ENCODE data around the gene SAC3D1.
A peak's percentile ranks its signal among the peaks of the same experiment; 100 is the strongest.

SAC3D1 gene

DNA sequence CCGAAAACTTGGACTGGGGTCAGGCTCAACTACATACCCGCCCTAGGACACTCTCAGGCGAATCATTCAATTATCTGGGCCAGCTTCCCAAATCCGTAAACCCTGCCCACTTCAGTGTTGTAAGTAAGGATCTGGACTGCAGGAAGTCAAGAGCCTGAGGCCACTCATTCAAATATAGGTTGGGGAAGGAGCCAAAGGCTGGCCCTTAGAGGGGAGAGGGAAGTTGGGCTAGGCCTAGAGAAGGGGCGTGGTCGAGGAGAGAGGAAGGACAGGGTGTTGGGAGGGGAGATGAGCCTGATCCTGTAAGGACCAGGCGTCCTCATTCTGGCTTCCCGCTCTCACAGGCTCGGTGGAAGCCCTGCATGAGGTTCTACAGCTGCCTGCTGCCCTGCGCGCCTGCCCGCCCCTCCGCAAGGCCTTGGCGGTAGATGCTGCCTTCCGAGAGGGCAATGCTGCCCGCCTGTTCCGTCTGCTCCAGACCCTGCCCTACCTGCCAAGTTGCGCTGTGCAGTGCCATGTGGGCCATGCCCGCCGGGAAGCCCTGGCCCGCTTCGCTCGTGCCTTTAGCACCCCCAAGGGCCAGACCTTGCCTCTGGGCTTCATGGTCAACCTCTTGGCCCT lies 3.0 kb downstream of the SAC3D1 start:
- Mint-ChIP-seq H3K4me3 (no peak overlapping the region), H3K4me1 (ENCODE audit: low read depth) (peaks cover 33% of the 10 kb centered on the region), H3K9me3 (ENCODE audit: low read depth) (no peaks in the 10 kb centered on the region), H3K27me3 (no peaks in the 10 kb centered on the region), H3K27ac (no peak overlapping the region), H3K36me3 (peaks cover 3% of the 10 kb centered on the region)

DNA sequence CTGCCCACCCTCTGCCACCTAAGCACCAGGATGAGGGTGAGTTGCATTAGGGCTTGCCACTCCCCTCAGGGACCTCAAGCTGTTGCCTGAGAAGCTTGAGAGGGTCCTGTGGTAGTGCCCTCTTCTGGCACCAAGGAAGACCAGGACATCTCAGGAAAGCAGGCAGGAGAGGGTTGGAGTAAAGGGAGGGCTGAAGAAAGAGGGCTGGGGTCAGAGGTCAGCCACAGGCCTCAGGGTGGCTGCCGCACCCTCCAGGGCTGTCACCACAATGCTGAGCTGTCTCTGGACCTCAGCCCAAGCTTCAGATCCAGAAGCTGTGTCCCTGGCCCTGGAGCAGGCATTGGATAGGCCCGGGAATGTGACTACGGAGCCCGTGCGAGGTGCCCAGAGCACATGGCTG lies 4.1 kb downstream of the SAC3D1 start:
- no peak overlapping the region for H3K4me3 Mint-ChIP-seq
- H3K27ac Mint-ChIP-seq, result no peak overlapping the region
- peaks cover 33% of the 10 kb centered on the region for H3K4me1 Mint-ChIP-seq (ENCODE audit: low read depth)
- no peaks in the 10 kb centered on the region for H3K27me3 Mint-ChIP-seq
- peaks cover 3% of the 10 kb centered on the region for H3K36me3 Mint-ChIP-seq
- H3K9me3 Mint-ChIP-seq (ENCODE audit: low read depth), result no peaks in the 10 kb centered on the region

DNA sequence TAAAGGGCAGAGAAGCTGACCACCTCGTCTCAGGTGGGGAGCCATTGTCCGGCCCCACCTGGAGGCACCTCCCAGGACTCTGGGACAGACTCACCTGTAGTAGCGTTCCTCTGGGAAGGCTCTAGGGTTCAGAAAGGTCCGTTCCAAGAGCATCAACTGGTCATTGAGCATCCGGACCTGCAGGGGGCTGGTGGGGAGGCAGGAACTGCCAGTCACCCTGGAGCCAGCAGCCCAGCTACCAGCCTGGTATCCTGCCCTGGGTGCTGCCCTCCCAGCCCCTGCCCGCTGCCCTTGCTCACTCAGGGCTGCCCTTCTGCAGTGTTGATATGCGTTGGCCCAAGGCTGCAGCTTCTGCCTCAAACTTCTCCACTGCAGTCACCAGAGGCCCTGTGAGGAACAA lies 4.7 kb downstream of the SAC3D1 start:
- H3K27ac Mint-ChIP-seq, result no peak overlapping the region
- no peaks in the 10 kb centered on the region for H3K9me3 Mint-ChIP-seq (ENCODE audit: low read depth)
- H3K27me3 Mint-ChIP-seq, result no peaks in the 10 kb centered on the region
- H3K4me1 Mint-ChIP-seq (ENCODE audit: low read depth), result peaks cover 30% of the 10 kb centered on the region
- no peak overlapping the region for H3K4me3 Mint-ChIP-seq
- H3K36me3 Mint-ChIP-seq, result peaks cover 3% of the 10 kb centered on the region

DNA sequence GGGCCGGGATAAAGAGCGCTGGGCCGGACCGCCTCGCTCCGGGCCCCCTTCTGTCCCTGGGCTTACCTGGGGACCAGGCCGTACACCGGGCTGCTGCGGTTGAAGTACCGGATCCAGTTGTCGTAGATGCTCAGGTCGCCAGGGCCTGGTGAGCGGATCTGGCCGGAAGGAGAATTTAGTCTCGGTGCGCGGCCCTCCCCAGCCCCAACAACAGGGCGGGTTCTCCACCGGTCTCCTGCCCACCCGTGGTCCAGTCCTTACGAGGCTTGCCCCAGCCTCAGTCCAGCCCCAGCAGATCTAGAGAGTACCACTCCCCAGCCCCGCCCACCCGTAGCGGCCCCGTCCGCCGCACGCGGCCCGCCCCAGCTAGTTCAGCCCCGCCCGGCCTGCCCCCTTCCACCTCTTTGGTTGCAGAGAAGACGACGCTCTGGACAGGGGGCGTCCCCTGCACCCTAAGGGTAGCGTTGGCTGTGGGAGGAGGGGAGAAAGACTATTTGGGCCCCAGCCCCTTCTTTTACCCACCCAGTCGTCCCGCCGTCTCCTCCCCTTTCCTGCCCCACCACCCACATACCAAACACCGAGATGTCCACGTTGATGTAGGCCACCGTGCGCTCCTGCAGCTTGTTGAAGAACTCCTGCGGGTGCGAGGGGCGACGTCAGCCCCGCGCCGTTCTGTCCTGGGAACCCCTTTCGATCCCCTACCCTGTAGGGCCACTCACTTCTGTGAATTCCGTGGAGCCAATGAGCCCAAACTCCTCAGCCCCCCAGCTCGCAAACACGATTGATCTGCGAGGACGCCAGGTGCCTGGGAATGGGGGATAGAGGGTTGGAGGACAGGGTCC lies 6.8 kb downstream of the SAC3D1 start:
- no peaks in the 10 kb centered on the region for H3K27me3 Mint-ChIP-seq

DNA sequence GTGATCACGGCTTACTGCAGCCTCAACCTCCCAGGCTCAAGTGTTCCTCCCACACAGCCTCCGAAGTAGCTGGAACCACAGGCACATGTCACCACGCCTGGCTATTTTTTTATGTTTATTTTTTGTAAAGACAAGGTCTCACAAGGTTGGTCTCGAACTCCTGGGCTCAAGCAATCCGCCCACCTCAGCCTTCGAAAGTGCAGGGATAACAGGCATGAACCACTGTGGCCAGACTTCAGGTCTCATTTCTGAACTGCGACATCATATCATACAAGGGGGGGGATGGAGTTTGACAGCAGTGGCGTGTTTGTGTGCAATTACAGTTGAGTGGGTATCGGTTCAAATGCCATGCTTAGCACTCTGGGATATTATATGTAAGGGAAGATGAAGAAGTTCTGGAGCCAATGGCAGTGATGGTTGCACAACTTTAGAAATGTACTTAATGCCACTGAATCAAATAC lies 10.4 kb downstream of the SAC3D1 start:
- Mint-ChIP-seq H3K27ac (no peak overlapping the region), H3K4me3 (no peak overlapping the region), H3K9me3 (ENCODE audit: low read depth) (no peaks in the 10 kb centered on the region), H3K27me3 (no peaks in the 10 kb centered on the region), H3K4me1 (ENCODE audit: low read depth) (peaks cover 32% of the 10 kb centered on the region), H3K36me3 (no peaks in the 10 kb centered on the region)

More for the DNA sequence above, 6.8 kb downstream of the SAC3D1 start:
- Mint-ChIP-seq H3K9me3 (ENCODE audit: low read depth) (no peaks in the 10 kb centered on the region), H3K27ac (peak overlapping the region; percentile 91), H3K36me3 (peaks cover 3% of the 10 kb centered on the region), H3K4me3 (peak overlapping the region; percentile 87), H3K4me1 (ENCODE audit: low read depth) (peaks cover 22% of the 10 kb centered on the region)

DNA sequence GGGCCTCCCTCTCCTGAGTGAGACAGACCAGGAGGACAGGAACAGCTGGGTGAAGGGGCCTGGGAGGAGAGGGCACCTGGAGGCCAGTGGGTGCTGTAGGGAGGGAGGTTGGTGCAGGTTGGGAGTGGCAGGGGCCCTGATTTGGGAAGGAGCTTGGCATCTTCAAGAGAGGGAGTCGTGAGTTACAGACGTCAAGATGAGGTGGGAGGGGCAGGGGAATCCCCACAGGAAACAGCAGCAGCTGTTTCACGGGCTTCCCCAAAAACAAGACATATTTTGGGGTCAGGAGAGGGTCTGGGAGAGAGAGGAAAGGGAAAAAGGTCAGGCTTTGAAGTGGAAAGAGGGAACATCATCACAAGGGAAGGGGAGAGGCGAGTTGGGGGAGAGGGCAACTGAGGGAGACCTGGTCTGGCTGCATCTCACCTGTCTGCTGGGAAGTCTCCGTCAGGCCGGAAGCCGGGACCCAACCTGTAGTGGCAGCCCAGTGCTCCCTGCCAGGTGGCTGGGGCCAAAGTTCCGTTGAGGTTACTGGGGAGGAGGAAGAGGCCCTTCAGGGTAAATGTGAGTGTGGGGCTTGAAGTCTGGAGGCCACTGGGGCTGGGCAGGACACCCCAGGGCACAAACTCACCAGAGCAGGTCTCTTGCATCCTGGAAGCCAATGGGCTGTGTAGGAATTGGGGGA lies 13.0 kb downstream of the SAC3D1 start:
- H3K4me1 Mint-ChIP-seq (ENCODE audit: low read depth), result peaks cover 16% of the 10 kb centered on the region
- no peaks in the 10 kb centered on the region for H3K9me3 Mint-ChIP-seq (ENCODE audit: low read depth)
- no peaks in the 10 kb centered on the region for H3K36me3 Mint-ChIP-seq
- peak overlapping the region; percentile 62 for H3K27ac Mint-ChIP-seq
- H3K27me3 Mint-ChIP-seq, result no peaks in the 10 kb centered on the region
- H3K4me3 Mint-ChIP-seq, result peak overlapping the region; percentile 73

DNA sequence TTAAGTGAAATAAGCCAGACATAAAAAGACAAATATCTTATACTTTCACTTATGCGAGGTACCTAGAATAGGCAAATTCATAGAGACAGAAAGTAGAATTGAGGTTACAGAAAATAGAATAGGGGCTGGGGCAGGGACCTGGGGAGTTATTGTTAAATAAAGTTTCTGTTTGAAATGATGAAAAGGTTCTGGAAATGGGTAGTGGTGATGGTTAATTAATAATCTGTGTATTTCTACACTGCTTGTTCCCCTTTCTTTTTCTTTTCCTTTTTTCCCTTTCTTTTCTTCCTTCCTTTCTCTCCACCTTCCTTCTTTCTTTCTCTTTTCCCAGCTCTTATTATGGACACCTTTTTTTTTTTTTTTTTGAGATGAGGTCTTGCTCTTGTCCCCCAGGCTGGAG lies 14.5 kb downstream of the SAC3D1 start:
- Mint-ChIP-seq H3K4me3 (no peak overlapping the region), H3K36me3 (no peaks in the 10 kb centered on the region), H3K9me3 (ENCODE audit: low read depth) (no peaks in the 10 kb centered on the region), H3K27ac (no peak overlapping the region), H3K4me1 (ENCODE audit: low read depth) (peaks cover 16% of the 10 kb centered on the region), H3K27me3 (no peaks in the 10 kb centered on the region)

DNA sequence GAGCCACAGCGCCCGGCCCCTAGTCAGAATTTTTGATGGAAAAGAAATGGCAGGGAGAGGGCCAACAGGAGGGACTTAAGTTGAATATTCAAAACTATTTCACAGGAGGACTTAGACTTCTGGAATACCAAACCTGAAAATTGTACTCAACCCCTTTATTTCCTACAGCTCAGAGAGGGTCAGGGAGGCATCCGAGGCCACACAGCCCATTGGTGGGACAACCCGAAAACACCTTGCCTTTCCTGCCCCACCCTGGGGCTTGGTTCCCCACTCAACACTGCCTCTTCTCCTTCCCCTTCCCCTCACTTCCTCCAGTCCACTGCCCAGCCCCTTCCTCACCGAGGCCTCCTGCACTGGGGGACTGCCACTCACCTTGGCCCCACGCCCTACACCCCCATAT lies 16.0 kb downstream of the SAC3D1 start:
- Mint-ChIP-seq H3K9me3 (ENCODE audit: low read depth) (no peaks in the 10 kb centered on the region), H3K4me1 (ENCODE audit: low read depth) (peaks cover 16% of the 10 kb centered on the region), H3K27me3 (no peaks in the 10 kb centered on the region), H3K4me3 (no peak overlapping the region), H3K27ac (no peak overlapping the region), H3K36me3 (no peaks in the 10 kb centered on the region)

DNA sequence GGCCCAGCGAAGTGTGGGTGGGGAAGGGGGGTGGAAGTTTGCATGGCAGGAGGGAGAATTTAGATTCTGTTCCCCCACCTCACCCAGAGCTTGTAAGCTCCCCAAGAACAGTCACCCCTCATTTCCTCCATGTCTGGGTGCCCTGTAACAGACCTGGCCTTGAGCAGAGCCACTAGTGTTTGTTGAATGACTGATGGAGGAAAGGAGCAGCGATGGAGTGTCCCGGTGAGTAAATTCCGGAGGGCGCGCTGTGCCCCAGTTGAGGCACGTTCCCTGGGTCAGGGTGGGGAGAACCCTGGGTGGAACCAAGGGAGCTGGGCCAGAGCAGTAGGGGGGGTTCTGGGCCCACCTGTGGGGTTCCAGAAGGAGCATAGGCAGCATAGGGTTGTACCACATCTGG lies 16.5 kb downstream of the SAC3D1 start:
- Mint-ChIP-seq H3K36me3 (no peaks in the 10 kb centered on the region), H3K9me3 (ENCODE audit: low read depth) (no peaks in the 10 kb centered on the region), H3K27ac (no peak overlapping the region), H3K27me3 (no peaks in the 10 kb centered on the region), H3K4me3 (no peak overlapping the region), H3K4me1 (ENCODE audit: low read depth) (peaks cover 16% of the 10 kb centered on the region)

DNA sequence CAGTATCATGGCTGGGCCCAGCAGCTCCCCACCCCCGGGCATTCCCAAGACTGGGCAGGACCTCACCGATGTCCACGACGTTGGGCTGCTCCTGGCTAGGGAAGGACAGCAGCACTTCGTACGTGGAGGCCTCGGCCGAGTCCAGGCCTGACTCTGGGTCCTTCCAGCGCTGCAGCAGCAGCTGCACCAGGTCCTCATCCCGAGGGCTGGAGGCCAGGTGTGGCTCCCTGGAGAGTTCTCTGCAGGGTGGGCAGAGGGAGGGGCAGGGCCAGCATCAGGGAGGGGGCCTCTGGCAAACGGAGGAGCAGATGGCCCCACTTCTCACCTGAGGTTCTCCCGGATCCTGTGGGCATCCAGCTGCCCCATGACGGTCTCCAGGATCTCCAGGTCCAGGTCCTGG lies 17.0 kb downstream of the SAC3D1 start:
- no peaks in the 10 kb centered on the region for H3K27me3 Mint-ChIP-seq
- no peak overlapping the region for H3K4me3 Mint-ChIP-seq
- no peaks in the 10 kb centered on the region for H3K36me3 Mint-ChIP-seq
- H3K4me1 Mint-ChIP-seq (ENCODE audit: low read depth), result peaks cover 16% of the 10 kb centered on the region
- H3K27ac Mint-ChIP-seq, result no peak overlapping the region
- no peaks in the 10 kb centered on the region for H3K9me3 Mint-ChIP-seq (ENCODE audit: low read depth)

DNA sequence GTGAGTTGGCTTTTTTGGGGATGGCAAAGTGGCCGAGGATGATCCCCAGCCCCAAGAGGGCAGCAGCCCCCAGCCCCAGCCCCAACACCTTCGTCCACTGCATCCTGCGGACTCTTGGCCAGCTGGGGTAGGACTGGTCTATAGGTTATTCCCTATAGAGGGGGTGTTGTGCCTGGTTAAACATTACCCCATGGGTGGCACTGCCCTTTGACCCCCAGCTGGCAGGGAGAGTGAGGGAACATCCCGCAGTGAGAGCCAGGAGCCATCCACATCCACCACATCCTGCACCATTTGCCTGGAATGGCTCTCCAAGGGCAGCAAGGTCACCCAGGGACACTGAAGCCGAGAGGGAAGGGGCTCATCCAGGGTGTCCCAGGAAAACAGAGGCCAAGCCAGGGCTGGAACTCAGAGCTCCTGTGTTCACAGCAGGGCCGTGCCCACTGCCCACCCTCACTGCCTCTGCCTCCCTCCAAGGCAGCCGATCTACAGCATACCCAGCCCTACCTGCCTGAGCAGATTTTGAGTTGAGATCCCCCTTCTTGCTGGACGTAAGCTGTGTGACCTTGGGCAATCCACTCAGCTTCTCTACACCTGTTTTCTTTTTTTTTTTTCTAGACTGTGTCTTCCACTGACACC lies 17.5 kb downstream of the SAC3D1 start, which contains the start of gene NAALADL1:
Gene NAALADL1 (minus strand): TSS at position 135 of the 636 bp plus-strand sequence. CDS start 32 bp downstream, at position 103.
- no peak within 1 kb of the TSS for H3K27ac Mint-ChIP-seq
- peaks cover 11% of the 10 kb centered on the region for H3K4me1 Mint-ChIP-seq (ENCODE audit: low read depth)
- no peak within 1 kb of the TSS for H3K4me3 Mint-ChIP-seq
- H3K27me3 Mint-ChIP-seq, result no peaks in the 10 kb centered on the region
- no peaks in the 10 kb centered on the region for H3K9me3 Mint-ChIP-seq (ENCODE audit: low read depth)
- H3K36me3 Mint-ChIP-seq, result no peaks in the 10 kb centered on the region

DNA sequence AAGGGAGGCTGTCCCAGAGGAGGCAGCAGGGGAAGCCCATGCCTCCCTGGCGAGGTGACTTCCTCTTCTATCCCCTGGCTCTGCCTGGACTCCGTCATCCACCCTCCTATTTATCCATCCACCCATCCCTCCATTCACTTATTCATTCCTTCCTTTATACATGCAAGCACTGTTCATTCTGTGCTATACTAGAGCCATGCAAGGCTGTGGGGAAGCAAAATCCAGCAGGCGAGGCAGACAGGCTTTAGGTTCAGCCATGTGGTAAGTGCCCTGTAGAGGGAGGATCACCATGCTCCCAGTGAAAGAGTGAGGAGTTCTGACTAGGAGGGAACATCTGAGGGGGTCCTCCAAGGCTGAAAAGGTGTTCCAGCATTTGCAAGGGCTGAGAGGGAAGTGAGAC lies 18.5 kb downstream of the SAC3D1 start:
- Mint-ChIP-seq H3K4me1 (ENCODE audit: low read depth) (peaks cover 2% of the 10 kb centered on the region), H3K27me3 (no peaks in the 10 kb centered on the region), H3K36me3 (no peaks in the 10 kb centered on the region), H3K27ac (no peak overlapping the region), H3K4me3 (no peak overlapping the region), H3K9me3 (ENCODE audit: low read depth) (no peaks in the 10 kb centered on the region)

DNA sequence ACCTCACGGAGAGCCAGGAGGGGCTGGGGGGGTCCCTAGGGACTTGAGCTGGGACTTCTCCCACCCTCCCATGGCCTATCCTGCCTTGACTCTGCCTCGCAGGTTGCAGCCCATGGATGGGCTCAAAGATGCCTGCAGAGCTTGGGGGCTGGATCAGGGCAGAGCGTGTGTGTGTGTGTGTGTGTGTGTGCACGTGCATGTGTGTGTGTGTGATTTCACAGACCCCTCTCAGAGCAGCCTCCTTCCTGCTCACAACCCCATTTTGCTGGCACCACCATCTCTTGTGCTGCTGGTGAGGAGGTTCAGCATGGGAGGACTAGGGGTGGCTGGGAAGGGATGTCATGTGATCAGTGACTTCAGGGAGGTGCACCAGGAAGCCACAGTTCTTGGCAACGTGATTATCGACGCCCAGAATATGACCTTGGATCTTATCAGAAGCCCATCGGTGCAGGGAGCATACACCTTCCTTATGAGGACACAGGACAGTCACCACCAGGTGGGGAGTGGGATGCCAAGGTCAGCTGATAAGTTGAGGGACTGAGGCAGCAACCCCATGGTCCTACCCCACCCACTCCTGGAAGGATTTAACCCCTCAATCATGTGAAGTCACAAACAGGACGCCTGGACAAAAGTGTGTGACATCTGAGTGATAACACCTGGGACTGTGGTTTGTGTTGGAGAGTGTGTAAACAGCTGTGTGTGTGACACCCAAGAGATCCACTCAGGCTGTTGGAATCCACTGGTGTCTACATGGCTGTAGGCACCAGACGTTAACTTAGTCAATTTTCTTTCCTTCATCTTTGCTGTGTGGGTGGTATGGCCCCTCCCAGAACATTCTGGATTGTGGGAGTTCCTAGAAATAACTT lies 19.2 kb downstream of the SAC3D1 start:
- Mint-ChIP-seq H3K27me3 (no peaks in the 10 kb centered on the region), H3K9me3 (ENCODE audit: low read depth) (no peaks in the 10 kb centered on the region), H3K4me3 (no peak overlapping the region), H3K4me1 (ENCODE audit: low read depth) (no peaks in the 10 kb centered on the region), H3K36me3 (no peaks in the 10 kb centered on the region), H3K27ac (no peak overlapping the region)

DNA sequence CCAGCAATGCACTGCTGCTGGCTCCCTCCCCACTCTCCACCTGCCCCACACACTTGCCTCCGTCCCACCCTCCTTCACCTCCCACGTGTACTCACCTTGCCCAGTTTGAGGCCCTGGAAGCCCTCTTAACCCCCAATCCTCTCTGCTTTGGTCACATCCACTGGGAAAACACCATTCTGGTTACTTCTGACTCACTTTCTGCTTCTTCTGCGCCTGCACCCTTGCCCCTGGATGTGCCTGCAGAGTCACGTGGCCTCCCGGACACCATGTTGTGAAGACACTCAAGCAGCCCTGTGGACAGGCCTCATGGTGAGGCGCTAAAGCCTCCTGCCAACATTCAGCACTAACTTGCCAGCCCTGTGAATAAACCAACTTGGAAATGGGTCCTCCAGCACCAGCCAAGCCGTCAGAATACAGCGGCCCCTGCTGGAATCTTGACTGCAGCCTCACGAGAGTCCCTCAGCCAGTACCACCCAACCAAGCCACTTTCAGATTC lies 20.0 kb downstream of the SAC3D1 start:
- no peaks in the 10 kb centered on the region for H3K4me1 Mint-ChIP-seq (ENCODE audit: low read depth)
- no peaks in the 10 kb centered on the region for H3K9me3 Mint-ChIP-seq (ENCODE audit: low read depth)
- no peak overlapping the region for H3K27ac Mint-ChIP-seq
- H3K27me3 Mint-ChIP-seq, result no peaks in the 10 kb centered on the region
- H3K4me3 Mint-ChIP-seq, result no peak overlapping the region
- no peaks in the 10 kb centered on the region for H3K36me3 Mint-ChIP-seq
